ENCODE results near the gene ULK4.
"Not testable (repeated sequence)": the region's sequence is repeated elsewhere in the genome, so short reads cannot be mapped to it uniquely, and the experiment has no call there.

The ULK4 gene

GRCh38 chr3:41956574-41956973 is 5.3 kb downstream of the ULK4 start:
- no peak for DNase-seq

DNA sequence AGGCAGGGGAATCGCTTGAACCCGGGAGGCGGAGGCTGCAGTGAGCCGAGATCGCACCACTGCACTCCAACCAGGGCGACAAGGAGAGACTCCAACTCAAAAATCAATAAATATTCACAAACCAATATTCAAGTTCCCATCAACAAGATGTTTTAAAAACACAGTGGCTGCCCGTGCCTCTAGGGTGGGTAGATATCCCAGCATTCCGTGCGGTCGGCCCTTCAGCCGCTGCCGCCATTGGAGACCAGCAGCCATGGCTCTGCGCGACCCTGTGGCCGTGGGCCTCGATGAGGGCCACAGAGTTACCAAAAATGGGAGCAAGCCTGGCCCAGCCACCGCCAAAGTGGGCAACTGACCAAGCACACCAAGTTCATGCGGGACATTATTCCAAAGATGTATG is 6.7 kb downstream of the ULK4 start:
- DNase-seq, result no peak

GRCh38 chr3:41943311-41943843 is 18.5 kb downstream of the ULK4 start:
- DNase-seq, result no peak

DNA sequence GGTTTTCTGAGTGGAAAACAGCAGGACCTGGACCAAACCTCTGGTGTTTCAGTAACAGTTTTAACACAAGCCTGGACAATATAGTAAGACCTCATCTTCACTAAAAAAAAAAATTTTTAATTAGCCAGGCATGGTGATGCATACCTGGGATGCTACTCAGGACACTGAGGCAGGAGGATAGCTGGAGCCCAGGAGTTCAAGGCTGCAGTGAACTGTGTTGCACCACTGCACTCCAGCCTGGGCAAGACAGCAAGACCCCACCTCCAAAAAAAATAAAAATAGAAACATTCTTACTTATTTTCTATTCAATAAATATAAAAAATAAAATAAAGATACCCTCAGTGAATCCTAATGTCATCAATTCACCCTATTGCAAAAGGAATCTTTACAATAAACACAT is 21.5 kb downstream of the ULK4 start:
- no peak for DNase-seq

DNA sequence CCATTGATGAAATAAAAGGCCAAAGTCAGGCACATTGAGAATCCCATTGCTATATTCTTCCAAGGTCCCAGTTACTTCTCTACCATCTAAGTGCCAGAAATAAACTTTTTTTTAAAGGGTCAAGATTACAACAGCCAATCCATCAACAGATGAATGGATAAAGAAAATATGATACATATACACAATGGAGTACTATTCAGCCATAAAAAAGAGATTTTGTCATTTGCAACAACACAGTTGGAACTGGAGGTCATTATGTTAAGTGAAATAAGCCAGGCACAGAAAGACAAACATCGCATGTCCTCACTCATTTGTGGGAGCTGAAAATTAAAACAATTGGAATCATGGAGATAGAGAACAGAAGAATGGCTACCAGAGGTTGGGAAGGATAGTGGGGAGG is 25.5 kb downstream of the ULK4 start:
- DNase-seq, result no peak

DNA sequence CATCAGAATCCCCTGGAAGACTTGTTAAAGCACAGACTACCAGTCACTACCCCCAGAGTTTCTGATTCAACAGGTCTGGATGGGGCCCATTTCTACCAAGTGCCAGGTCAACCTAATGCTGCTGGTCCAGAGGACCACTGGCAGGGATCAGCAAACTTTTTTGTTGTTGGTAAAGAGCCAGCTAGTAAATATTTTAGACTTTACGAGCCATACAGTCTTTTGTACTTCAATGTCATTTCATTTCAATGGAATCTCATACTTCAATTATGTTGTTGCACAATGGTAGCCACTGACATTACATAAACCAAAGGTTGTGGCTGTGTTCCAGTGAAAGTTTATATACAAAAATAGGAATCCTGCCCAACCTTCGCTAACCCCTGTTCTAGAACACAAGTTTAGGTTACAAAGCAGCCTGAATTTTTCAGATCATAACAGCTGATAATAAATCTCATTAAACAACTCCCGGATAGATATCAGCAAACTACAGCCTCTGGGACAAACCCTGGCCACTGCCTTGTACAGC is 28.7 kb downstream of the ULK4 start:
- DNase-seq, result no peak

- DNase-seq, result no peak
These were observed 29.4 kb downstream of the ULK4 start for GRCh38 chr3:41932464-41932863.

DNA sequence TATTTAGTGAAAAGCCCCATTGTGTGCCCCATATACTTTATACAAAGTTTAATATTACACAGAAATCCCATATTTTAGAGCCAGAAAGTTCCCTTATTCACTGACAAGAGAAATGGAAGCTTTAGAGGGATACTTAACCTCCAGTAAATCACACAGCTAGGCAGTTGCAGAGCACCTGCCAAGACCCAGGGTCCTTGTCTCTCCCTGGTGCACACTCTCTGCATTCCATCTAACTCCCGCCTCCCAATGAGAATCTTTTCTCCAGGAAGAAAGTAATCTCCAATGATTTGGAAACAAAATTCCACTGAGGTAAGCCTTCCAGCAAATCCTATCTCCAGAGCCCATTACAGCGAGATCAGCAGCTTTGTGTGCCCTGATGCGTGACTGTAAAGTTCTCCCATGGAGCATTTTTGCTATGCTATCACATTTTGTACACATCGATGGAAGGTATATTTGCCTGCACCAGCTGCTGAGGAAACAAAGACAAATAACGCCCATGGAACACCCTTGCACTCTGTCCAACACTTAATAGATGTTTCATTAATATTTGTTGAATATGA is 41.4 kb downstream of the ULK4 start:
- no peak for DNase-seq

GRCh38 chr3:41915353-41915752 is 46.5 kb downstream of the ULK4 start:
- no peak for DNase-seq

GRCh38 chr3:41912280-41912679 is 49.6 kb downstream of the ULK4 start:
- no peak for DNase-seq

- DNase-seq, result no peak
These were observed 54.4 kb downstream of the ULK4 start for GRCh38 chr3:41907330-41908073.

DNA sequence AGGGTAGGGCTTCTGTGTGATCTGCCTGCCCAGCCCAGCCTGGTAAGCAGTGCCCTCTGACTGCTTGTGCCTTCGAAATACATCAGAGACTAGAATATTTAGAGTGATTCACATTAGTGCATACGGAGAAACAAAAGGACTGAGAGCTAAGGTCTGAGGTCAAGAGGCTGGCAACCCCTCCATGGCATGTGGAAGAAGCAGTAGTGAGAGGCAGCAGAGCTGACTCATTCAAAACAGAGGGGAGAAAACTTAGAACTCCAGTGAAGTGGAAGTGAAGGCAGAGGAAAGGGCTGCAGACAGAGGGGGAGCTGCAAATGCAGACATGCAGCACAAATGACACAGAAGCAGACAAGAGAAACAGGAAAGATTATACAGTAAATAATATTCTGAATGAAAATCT is 61.6 kb downstream of the ULK4 start:
- no peak for DNase-seq

DNA sequence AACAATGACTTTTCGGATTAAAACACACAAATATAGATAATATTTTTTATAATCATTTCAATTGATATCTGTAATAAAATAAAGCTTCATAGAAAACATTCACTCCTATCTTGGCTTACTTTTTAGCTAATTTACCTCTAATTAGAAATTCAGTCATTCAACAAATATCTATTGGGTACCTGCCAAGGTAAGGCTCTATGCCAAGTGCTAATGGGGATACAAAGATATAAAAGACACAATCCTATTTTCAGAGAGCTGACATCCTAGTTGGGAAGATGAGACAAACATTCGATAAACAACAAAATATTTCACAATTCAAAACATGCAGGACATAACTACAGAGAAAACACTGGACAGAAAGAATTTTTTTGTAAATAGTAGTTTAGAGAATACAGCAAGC is 63.3 kb downstream of the ULK4 start:
- DNase-seq, result no peak

DNA sequence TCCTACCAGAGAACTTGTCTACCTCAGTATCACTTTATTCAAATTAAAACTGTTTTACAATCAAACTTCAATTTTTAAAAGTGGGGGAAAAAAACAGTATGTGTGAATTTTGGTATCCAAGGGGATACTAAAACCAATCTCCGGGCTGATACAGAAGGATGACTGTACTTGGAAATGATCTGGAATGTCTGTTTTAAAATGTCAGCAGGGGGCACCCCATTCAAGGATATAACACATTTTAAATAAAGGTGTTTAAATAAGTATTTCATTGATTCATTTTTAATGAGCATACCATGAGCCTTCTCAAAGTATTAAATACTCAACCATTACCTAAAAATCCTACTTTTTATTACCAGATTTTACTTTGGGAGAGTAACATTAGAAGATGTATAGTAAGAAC is 67.9 kb downstream of the ULK4 start:
- DNase-seq, result no peak

DNA sequence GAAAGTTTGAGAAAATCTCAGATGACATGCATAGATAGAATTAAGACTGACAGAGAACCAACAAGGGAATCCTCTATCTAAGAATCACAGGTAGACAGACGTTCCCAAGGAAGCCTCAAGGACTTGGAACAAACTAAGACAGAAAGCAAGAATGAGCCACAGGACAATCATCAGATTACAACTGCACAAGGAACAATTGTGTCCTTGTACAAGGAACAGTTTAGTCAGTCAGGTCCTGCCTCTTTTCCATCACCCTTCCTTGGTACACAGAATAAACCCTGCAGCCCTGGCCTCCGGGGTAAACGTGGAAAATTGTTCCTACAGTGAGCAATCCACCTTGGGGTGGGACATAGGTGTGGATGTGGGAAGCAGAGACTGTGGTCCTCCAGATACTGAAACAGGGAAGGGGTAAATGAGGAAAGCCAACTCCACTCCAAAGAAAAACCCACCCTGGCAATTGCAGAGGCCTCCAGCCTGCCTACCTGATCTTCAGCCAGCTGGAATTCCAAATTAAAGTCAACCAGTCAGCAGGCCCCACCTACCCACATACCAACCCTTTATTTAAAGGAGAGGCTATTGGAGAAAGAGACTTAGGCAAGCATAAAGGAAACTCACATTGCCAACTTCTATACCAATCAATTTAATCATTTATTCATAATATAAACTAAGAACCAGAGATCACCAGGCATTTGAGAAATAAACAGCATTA is 73.4 kb downstream of the ULK4 start:
- no peak for DNase-seq

GRCh38 chr3:41882956-41883355 is 78.9 kb downstream of the ULK4 start:
- DNase-seq, result no peak

DNA sequence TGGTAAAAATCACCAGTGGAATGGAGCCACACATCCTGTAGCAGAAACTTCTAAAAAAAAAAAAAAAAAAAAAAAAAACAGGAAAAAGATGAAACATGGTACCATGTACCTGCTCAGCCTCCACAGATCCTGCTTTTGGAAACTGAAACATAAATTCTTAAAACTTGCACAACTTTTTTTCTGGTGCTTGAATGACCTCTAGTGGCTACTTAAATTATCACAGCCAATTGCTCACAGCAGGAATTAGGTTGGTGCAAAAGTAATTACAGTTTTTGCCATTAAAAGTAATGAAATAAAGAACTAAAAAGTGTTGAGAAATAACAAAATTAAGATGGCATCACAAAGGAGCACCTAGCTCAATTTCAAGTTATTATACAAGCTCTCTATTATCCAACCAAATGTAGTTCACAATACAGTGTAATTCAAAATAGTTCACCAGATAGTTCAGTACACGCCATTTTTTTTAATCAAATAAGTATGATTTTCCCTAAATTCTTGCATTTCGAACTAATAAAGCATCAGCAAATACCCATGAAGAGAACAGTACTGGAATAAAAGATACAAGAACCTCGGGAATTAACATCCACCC is 80.6 kb downstream of the ULK4 start:
- no peak for DNase-seq

DNA sequence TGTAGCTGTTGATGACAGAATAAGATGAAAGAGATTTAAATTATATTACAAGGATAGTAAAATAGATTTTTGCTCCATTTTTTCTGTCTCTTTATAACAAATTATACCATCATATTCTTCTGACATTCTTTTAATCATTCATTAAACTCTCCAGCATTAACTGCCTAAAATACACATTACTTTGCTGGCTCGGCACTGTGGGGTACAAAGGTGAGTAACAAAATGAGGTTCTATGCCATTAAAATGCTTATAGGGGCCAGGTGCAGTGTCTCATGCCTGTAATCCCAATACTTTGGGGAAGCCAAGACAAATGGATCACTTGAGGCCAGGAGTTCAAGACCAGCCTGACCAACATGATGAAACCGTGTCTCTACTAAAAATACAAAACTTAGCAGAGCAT is 81.5 kb downstream of the ULK4 start:
- no peak for DNase-seq

DNA sequence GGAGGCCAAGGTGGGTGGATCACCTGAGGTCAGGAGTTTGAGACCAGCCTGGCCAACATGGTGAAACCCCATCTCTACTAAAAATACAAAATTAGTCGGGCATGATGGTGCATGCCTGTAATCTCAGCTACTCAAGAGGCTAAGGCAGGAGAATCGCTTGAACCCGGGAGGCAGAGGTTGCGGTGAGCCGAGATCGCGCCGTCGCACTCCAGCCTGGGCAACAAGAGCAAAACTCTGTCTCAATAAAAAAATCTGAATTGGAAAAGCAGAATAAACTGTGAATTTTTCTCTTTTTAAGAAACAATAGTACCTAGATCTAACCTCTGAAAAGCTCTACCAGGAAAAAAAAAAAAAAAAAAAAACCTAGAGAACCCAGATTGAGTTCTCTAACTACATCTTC is 84.2 kb downstream of the ULK4 start:
- DNase-seq, result not testable (repeated sequence)

DNA sequence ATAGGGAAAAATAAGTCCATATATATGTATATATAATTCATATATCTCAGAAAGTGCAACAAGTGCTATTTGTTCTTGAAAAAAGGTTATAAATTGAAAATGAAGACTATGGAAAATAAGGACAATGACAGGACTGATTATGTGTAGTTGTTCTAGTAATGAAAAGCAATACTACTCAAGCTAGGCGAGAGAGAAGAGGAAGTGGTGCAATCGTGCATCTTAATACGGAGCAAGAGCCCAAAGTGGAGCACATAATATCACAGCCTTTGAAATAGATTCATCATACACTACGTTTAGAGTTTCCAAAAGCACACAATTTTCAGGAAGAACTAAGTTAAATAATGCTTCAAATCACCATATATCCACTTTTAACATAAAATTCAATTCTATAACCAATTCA is 87.9 kb downstream of the ULK4 start:
- no peak for DNase-seq

- no peak for DNase-seq
These were observed 89.7 kb downstream of the ULK4 start for GRCh38 chr3:41872157-41872556.

GRCh38 chr3:41867533-41867932 is 94.4 kb downstream of the ULK4 start:
- DNase-seq, result no peak

DNA sequence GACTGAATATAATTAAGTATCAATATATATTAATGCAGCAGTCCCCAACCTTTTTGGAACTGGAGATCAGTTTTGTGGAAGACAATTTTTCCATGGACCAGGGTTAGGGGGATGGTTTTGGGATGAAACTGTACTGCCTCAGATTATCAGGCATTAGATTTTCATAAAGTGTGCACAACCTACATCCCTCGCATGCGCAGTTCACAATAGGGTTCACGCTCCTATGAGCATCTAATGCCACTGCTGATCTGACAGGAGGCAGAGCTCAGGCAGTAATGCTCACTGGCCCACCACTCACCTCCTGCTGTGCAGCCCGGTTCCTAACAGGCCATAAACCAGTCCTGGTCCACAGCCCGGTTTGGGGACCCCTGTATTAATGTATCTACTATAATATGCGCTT is 95.6 kb downstream of the ULK4 start:
- DNase-seq, result no peak

DNA sequence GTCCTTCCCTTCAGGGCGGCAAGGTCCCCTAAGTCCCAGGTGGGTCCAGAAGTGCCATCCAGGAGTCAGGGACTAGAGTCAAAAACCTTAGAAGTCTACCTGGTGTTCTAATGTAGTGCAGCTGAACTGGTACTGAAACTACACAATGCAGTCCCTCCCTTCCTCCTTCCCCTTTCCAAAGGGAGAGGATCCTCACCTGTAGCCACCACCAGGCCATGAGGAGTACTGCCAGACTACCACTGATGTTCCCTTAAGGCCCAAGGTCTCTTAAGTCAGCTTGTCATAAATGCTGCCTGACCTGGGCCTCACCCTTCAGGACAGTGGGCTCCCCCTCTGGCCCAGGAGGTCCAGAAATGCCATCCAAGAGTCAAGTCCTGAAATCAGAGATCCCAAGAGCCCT is 98.9 kb downstream of the ULK4 start:
- no peak for DNase-seq
